Lung microvascular endothelial cell (primary cell): Measurements from ENCODE around the gene KCNJ8. TPM values are rescaled to one million over a fixed set of nuclear protein-coding genes. Genes with fewer than 3 reads are reported as not detected.
"Not testable (repeated sequence)": the region's sequence is repeated elsewhere in the genome, so short reads cannot be mapped to it uniquely, and the experiment has no call there.

ENCODE experiments used
- DNase-seq, 2 donors: peaks; one replicate each; pipeline versions ENCODE4 v3.0.0 to v3.0.0-alpha.2; 2010; ENCODE audit warnings: low read depth in 2 of 2
- total RNA-seq: library from RNA; depleted of rRNA; stranded (reverse); fragments of >200 nt; gene quantifications from 2 replicates; pipeline ENCODE4 v1.2.1, GENCODE V29; 2014

The KCNJ8 gene
- total RNA-seq, 1 donor from 2014 or later: not detected

DNA sequence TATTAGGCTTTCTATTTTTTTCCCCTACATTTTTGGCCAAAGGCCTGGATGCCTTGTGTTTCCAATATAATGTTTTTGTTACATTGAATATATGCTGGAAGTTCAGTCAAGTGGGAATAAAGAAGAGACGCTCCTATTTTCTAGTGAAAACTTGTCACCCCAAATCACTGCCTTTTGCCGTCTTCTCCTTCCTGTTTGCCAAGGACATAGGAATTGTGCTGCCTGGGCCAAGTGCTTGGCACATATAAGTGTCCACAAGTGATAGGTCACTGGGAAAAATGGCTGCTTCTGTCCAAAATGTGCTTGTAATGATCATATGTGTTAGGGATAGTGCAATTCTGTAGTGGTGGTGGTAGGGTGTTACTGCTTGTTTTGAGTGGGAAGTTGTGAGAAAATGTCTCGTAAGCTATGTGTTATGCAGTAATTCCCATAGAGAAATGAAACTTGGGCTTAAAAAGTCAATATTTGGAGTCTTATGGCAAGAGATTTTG lies 11.6 kb upstream of the KCNJ8 start:
- no peak for DNase-seq

DNA sequence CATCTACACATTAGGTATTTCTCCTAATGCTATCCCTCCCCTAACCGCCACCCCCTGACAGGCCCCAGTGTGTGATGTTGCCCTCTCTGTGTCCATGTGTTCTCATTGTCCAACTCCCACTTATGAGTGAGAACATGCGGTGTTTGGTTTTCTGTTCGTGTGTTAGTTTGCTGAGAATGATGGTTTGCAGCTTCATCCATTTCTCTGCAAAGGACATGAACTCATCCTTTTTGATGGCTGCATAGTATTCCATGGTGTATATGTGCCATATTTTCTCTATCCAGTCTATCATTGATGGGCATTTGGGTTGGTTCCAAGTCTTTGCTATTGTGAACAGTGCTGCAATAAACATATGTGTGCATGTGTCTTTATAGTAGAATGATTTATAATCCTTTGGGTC lies 8.2 kb upstream of the KCNJ8 start:
- not testable (repeated sequence) for DNase-seq

DNA sequence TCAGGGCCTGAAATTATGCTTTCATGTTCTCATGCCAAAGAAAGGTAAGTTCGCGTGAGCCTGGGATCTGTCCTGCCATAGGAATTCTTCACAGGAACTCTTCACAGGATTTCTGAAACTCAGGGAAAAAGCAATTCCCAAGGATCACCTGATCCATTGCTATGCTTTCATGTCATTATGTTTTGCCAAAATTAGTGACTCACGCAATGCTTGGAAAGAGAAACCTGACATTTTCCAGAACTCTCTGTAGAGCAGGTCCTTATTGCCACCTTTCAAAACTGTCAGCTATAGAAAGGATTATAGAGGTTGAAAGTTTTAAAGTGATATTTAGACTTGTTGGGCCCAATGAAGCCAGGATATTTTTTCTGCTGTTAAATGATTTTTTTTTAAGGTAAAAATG lies 6.3 kb upstream of the KCNJ8 start:
- DNase-seq: no peak

DNA sequence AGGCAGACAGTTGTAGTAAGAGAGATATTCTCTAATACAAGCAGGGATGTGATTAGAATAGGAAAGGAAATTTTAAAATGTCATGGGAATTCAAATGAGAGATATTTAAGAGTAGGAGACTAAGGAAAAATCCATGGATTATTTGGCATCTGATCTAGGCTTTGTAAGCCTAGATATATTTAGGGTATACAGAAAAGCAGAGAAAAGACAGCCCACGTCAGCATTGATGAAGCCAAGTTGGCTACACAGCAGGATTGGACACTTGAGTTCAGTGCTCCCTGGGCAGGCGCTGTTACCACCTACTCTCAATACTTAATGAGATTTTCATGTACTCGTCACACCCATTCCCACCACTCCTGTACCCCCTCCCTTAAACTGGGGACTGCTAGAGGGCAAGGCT lies 1.7 kb upstream of the KCNJ8 start:
- no peak for DNase-seq

DNA sequence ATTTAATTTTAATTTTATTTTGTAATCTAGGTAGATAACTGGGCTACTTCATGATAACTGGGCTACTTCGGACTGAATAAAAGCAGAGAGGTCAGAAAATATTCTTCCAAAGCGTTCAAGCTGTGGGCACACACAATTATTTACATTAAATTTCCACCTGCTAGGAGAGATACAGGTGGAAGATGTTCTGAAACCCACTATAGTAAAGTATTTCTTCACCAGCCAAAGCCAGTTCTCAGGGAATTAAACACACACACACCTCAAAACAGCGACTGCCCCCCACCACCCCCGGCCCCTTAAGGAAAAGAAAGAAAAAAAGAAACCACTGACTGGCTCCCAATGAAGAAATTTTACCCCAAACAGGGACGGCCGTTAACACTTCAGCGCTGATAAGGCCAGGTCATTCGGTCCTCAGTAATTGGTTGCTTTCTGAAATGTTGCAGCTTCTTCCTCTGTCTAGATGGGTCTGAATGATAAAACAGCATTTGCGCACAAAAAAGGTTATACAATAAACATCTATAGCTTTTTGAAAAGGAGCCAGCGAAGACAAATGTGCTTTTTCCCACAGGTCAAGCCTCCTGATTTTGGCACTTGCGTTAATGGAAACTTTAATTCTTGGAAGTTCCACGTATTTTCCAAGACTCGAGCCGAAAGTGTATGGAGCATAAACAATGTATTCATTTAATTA lies 771 bp upstream of the KCNJ8 start:
- no peak for DNase-seq

DNA sequence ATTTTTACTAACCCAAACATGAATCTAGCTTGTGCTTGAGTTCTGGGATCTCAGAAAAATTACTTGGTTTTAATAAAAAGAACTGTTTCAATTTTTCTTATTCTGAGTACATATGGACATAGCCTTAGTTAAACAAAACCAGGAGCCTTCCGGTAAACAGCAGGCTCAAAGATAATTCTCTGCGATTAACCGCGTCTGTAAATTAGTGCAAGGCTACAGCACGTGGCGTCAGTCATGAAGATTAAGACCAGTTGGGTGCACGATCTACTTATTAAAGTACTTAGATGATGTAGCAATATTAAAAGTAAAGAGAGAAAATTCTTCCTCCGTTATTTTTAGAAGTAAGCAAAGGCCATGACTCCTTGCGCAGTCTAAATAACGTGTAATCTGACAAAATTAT lies 700 bp downstream of the KCNJ8 start:
- DNase-seq: no peak

DNA sequence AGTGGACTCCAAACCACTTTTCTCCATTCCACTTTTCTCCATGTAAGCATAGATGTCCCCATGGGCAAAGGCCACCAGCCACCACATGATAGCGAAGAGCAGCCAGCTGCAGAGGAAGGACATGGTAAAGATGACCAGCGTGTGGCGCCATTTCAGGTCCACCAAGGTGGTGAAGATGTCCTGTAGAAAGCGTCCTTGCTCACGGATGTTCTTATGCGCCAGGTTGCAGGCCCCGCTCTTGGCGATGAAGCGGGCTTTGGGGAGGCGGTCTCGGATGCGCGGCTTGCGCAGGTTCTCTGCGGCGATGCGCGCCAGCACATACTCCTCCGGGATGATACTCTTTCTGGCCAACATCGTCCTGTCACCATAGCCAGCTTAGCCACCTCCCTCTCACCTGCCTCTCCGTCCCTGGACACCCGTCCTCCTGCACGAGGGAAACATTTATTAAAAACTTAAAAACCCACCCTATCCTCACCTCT lies 1.2 kb downstream of the KCNJ8 start:
- peak in 1 of 2 donors; percentile 6 for DNase-seq

DNA sequence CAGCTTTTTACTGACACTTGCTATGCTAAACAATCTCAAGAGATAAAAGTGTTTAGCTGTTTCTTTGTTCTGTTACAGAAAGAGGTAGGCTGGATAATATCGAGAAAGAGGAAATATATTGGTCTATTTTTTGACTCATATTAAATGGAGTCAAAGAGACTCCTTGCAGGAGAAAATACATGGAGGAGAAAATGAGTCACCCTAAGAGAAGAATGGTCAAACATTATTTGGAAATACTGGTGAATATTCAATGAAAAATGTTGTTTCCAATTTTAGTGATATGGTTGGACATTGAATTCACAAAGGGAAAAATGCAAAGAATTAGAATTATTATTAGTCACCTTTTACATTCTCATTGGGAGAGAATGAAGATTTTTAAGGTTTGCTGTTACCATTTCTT lies 3.2 kb downstream of the KCNJ8 start:
- no peak for DNase-seq

DNA sequence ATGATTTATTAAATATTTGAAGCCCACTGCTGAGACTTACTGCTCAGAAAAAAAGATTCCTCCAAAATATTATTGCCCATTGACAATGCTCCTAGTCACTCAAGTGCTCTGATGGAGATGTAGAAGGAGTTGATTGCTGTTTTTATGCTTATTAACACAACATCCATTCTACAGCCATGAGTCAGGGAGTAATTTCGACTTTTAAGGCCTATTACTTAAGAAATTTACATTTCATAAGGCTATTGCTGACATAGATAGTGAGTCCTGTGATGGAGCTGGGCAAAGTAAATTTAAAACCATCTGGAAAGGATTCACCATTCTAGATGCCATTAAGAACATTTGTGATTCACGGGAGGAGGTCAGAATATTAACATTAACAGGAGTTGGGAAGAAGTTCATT lies 5.2 kb downstream of the KCNJ8 start:
- no peak for DNase-seq

DNA sequence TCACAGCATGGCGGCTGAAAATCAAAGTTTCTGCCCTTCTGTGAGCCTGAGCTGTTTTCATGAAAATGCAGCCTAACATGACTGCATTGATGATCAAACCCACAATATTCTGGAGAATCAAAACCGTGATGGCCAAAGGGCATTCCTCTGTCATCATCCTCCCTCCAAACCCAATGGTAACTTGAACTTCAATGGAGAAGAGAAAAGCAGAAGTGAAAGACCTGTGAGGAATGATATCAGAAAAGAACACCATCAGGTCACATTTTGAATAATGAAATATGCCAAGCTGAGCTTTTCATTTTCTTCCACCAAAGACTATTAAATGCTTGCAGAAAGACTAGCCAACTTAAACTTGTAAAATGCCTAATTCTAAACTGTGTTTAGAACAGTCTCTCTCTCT lies 8.1 kb downstream of the KCNJ8 start:
- DNase-seq: no peak

DNA sequence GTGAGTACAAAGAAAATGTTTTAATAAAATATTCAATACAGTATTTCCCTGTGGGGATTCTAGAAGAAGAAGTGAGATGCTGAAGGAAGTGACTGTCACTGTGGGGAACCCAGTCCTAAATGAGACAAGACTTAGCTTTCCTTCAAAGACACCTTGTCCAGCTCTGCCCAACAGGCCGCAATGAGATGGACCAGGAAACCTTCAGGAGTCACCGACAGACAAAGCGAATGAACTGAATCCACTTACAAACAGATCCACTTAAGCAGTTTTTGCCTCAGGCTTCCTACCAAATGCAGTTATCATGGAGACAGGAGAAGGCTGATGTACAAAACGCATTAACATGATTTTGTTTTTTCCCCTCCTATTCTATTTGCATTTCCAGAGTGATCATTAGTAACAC lies 9.6 kb downstream of the KCNJ8 start:
- DNase-seq: no peak

DNA sequence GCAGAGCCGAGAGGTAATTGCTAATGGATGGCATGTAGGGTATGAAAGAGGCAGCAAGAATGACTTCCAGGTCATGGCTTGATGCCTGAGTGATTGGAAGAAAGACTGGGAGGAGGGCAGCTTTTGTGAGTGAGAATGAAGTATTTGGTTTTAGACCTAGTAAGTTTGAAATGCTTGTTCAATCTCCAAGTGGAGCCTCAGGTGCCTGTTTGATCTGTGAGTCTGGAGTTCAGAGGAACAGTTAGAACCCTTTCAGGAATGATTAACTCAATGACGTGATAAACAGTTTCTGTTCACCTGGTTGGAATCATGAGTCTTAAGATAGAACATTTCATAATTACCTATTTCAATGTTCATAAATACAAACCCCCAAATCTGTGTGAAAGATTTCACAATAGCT lies 10.4 kb downstream of the KCNJ8 start:
- no peak for DNase-seq

DNA sequence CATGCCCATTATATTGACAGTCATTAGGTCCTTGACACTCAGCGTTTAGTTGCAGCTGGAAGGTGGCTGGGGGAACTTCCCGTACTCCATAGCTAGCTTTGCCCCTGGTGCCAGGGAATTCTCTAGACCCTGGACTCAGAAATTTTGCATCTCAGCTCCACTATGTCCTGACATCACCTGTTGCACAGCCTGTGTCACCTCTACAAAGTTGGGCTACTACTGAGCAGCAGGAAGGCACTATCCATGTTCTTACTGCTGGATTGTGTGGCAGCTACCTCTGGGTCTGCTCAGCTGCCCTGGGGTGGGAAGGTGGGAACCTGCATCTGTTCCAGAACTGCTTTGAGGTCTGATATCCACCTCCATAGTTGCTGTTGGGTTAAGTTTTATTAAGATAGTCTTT lies 11.0 kb downstream of the KCNJ8 start:
- DNase-seq: no peak

DNA sequence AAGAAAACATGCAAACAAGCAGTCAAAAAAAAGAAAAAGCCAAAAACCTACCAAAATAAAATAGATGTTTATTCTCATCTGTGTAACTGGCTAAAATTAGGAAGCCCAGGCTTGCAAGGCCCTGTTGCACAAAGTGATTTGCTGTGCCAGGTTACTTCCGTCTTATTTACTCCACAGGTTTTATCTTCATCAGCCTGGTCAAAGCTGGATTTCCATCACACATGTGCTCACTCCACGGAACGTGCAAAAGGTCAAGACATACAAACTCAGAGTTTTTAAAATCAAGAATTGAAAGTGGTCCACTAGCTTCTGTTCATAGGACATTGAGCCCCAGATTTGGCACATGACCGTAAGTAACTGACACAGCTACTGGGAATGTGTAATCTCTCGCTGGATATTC lies 14.8 kb downstream of the KCNJ8 start:
- DNase-seq: no peak

DNA sequence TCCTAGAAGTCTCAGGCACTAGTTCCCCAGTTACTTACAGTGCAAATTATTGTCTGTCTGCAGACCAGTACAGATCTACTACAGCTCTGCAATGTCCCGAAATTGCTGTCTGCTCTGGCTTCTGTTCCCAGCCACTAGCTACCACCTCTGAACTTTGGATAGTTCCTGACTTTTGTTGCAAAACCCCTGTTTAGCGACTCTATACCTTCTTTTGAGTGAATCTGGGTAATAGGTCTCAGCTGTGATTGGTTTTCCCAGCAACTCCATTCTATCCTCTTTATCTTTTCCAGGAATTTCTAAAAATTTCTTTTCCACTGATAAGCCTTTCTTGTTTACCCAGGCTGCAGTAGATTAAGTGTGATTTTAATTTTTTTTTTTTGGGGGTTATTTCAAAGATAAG lies 16.8 kb downstream of the KCNJ8 start:
- DNase-seq: no peak

DNA sequence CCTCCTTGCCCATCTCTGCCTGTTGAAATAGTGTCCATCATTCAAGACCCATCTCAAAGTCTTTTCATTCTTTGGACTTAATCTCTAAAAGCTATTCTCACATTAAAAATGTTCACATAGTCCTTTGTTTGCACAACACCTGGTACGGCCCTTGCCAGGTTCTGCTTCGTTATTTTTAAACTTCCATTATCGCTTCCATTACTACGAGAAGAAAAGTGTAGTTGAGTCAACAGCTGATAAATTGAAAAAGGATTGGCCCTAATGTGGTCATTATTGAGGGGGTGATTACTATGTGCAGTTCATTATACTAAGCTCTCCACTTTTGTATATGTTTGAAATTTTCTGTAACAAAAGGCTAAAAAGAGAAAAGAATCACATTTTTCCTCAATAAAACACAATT lies 17.8 kb downstream of the KCNJ8 start:
- DNase-seq: no peak

DNA sequence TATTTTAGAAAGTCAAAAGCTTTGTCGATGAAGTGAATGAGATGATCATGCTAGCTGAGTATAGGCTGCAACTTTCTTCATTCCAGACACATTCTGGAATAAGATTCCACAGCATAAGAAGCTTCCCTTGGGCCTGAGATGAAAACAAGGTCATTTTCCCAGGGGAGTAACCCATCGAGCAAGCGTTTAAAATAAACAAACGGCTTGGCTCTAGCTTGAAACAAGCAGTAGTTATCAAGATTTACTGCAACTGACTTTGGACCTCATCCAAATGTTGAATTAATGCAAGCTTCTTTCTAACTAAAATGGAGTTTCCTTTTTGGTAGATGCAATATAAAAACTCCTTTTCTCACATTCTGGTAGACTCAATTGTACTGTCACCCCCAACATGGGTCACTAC lies 23.0 kb downstream of the KCNJ8 start:
- DNase-seq: no peak

DNA sequence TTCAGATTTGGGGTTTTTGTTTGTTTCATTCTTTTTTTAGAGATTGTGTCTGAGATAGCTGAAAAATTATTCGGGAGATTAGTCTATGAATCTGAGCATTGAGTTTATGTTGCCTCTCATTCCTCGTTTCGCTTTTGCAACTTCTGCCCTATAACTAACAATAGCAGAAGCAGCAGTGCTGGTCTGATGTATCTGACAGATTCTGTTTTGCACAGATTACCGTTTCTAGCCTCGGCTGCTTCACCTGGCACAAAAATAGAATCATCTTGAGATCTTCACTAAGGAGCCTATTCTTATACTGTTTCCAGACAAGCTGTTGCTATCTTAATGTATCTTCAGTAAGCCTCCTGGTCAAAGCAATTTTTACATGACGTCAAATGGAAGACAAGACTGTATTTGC lies 29.2 kb downstream of the KCNJ8 start:
- no peak for DNase-seq

DNA sequence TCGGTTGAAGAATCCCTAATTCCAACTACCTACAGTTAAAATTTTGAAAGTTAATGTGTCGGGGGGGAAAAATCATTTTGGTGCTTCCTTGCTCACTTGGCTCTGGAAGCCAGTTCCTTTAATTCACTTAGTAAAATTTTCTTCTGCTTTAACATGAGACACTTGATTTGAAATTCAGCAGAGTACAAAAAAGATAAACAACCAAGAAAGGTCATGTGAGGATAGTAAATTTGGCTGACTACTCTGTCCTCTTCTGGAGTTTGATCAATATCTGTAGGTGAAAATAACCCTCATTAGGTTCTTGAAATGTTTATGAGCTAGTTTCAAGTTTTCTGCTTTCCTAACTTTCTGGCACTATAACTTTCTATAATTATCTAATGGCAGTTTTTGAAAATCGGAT lies 43.4 kb downstream of the KCNJ8 start:
- no peak for DNase-seq

DNA sequence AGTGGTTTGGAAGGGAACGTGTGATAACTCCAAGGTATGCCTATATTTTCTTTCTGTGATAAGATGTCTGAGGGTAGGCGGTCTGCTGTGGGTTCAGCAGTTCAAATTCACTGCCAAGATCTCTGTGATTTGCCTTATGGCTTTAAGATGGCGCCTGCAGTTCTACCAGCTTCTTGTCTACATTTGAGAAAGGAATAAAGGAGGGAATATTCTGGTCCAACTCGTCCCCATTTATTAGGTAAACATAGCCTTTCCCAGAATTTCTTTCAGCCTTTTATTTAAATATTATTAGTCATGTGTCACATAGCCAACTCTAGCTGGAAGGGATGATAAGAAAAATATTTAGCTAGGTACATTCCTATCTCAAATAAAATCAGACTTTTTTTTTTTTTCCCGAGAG lies 48.8 kb downstream of the KCNJ8 start:
- no peak for DNase-seq

DNA sequence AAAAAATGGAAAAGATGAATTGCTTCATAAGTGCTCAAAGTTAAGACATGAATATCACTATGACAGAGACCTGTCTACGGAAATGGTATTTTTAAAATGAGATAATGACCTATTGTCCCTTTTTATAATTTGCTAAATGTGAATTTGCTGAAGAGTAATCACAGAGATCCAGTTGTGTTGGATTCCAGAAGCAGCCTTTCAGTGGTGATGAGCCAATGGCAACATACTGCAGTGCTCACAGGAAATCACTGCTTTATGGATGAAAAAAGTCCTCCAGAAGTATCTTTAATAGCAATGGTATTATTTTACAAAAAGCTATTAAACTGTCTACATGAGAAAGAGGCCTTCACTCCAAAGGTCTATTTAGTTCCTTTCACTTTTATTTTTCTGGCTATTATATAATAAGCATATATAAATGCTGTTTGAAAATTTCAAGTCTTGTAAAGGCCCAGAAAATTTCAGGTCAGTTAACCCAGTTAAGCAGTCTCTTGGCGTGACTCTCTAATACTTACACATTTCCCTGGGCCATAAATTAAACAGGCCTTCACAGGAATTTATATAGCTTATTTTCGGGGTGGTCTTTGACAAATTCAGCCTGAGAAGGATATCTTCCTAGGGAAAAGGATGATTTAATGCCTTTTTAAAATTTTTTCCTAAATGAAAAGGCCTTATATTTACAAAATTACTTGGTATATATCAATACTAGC lies 55.4 kb downstream of the KCNJ8 start:
- DNase-seq: peak in 1 of 2 donors; percentile 60

DNA sequence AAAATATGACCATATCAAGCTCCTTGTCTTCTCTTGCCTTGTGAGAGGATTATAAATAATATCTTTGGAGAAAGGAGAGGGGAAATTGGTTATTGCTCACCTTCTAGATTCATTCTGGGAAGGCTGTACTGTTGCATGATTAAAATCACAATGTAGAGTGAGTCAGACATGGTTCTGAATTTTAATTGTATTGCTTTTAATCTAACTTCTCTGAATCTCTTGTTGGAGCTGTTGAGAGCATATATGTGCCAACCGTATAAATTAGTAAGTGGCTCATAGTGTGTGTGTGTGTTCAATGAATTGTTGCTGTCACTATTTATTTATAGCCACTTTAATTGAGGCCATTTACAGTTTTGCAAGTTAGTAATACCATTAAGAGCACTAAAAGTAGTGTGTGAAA lies 56.1 kb downstream of the KCNJ8 start:
- peak in 1 of 2 donors; percentile 11 for DNase-seq

DNA sequence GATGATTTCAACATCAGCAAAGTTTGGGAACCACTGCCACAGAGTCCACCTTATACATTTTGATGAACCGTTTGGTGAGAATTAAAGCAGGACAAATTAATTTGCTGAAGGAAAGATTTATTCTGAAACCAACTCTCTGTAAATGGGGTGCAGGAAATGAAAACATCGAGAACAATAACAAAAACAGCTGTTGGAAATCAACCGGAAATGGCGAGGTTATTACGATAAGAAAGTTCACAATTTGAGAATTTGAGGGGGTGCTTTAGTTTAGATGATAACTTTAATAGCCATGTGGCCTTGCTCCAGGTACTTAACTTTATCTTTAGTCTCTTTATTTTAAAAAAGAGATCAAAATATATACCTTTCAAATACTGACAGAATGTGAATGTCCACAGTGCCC lies 56.7 kb downstream of the KCNJ8 start:
- DNase-seq: peak; percentile 5 to 24
